B cell (primary cell): ENCODE measurements around the gene ABHD3. TPM values are rescaled to one million over a fixed set of nuclear protein-coding genes. Genes with fewer than 3 reads are reported as not detected.

Source experiments
- ATAC-seq: fragments of 200-7000 bp; cut with Tn5 transposase; one replicate; pipeline ENCODE4 v1.10.0; 2021; ENCODE audit warnings: low read depth, mild to moderate bottlenecking, moderate number of reproducible peaks, moderate library complexity
- CTCF ChIA-PET: fragments of 350-600 bp; sonication (Branson Sonifier 250); formaldehyde crosslinking; loops from one replicate; lab custom pipeline; 2021; ENCODE audit warnings: antibody characterized with exemption, inconsistent platforms; lab: Charles Lee
- POLR2A ChIA-PET: fragments of 350-600 bp; sonication (Branson Sonifier 250); formaldehyde crosslinking; loops from one replicate; lab custom pipeline; 2021; ENCODE audit warnings: antibody characterized with exemption; lab: Charles Lee
- DNase-seq: peaks from one replicate; pipeline ENCODE4 v3.0.0; 2013
- H2AFZ ChIP-seq: 2 replicates; pipeline ENCODE4 v1.6.1; 2012; ENCODE audit warnings: mild to moderate bottlenecking, low read depth, low read length; ENCODE audit not compliant: insufficient read depth, poor library complexity, severe bottlenecking
- H3K27ac ChIP-seq, 2 donors: 1 replicate in 1 of 2; 2 replicates in 1 of 2; pipeline ENCODE4 v1.5.1; 2012 to 2013; ENCODE audit warnings: low read length in 2 of 2, mild to moderate bottlenecking in 2 of 2, moderate library complexity in 1 of 2
- H3K27me3 ChIP-seq, 4 experiments: fragments of 200-600 bp in 1 of 4; sonication (generic) in 1 of 4; replicated peaks in 1 of 4; 1 replicate in 2 of 4; 2 replicates in 2 of 4; pipeline versions ENCODE4 v1.6.1 to v1.7.0; 2013 to 2016; ENCODE audit warnings: low read length in 3 of 4, mild to moderate bottlenecking in 2 of 4, mixed read lengths in 1 of 4, moderate library complexity in 1 of 4; ENCODE audit not compliant: insufficient read depth in 4 of 4, control insufficient read depth in 3 of 4; ENCODE audit errors: control extremely low read depth in 1 of 4
- H3K36me3 ChIP-seq, 2 experiments: replicated peaks in 1 of 2; 1 replicate in 1 of 2; 2 replicates in 1 of 2; pipeline versions ENCODE4 v1.6.1 to v1.7.1; 2013; ENCODE audit warnings: low read length in 1 of 2; ENCODE audit not compliant: insufficient read depth in 2 of 2, control insufficient read depth in 1 of 2; ENCODE audit errors: control extremely low read depth in 1 of 2, extremely low read depth in 1 of 2
- H3K4me1 ChIP-seq, 2 donors: fragments of 200-600 bp in 1 of 2; sonication (generic) in 1 of 2; 1 replicate in 1 of 2; 2 replicates in 1 of 2; pipeline versions ENCODE4 v1.5.1 to v1.6.1; 2013 to 2017; ENCODE audit warnings: low read length in 2 of 2; ENCODE audit not compliant: control insufficient read depth in 2 of 2, insufficient read depth in 2 of 2
- H3K4me2 ChIP-seq: replicated peaks from 2 replicates; pipeline ENCODE3; 2012; ENCODE audit warnings: mild to moderate bottlenecking, low read depth, low read length; ENCODE audit not compliant: poor library complexity, severe bottlenecking
- H3K4me3 ChIP-seq, 5 experiments: fragments of 200-600 bp in 1 of 5; sonication (generic) in 1 of 5; 1 replicate in 3 of 5; 2 replicates in 2 of 5; pipeline versions ENCODE4 v1.5.1 to v1.7.0; 2011 to 2016; ENCODE audit warnings: low read length in 4 of 5, mild to moderate bottlenecking in 4 of 5, low read depth in 2 of 5, control low read depth in 1 of 5, moderate library complexity in 1 of 5; ENCODE audit not compliant: insufficient read depth in 1 of 5; ENCODE audit errors: control extremely low read depth in 1 of 5, extremely low read depth in 1 of 5
- H3K79me2 ChIP-seq: fragments of 200-600 bp; sonication (generic); one replicate; pipeline ENCODE4 v1.6.0; 2016; ENCODE audit warnings: low read length; ENCODE audit not compliant: control insufficient read depth, insufficient read depth
- H3K9ac ChIP-seq: fragments of 200-600 bp; sonication (generic); 2 replicates; pipeline ENCODE4 v1.6.1; 2017; ENCODE audit warnings: mild to moderate bottlenecking, low read length, moderate library complexity
- H3K9me3 ChIP-seq, 3 donors: one replicate each; pipeline versions ENCODE4 v1.6.1 to v1.7.1; 2013; ENCODE audit warnings: low read length in 2 of 3; ENCODE audit not compliant: control insufficient read depth in 2 of 3, insufficient read depth in 1 of 3; ENCODE audit errors: control extremely low read depth in 1 of 3
- H4K20me1 ChIP-seq: 2 replicates; pipeline ENCODE4 v1.6.0; 2012; ENCODE audit warnings: mild to moderate bottlenecking, low read length; ENCODE audit not compliant: insufficient read depth, control insufficient read depth, poor library complexity, severe bottlenecking
- H3K27ac Mint-ChIP-seq: one replicate; pipeline ENCODE4 v1.8.0; 2021; ENCODE audit warnings: mixed read lengths
- H3K27me3 Mint-ChIP-seq: one replicate; pipeline ENCODE4 v1.8.0; 2021; ENCODE audit warnings: mixed read lengths
- H3K4me1 Mint-ChIP-seq: one replicate; pipeline ENCODE4 v1.8.0; 2021; ENCODE audit warnings: mixed read lengths
- H3K4me3 Mint-ChIP-seq: one replicate; pipeline ENCODE4 v1.8.0; 2021; ENCODE audit warnings: mixed read lengths
- H3K9me3 Mint-ChIP-seq: one replicate; pipeline ENCODE4 v1.8.0; 2022; ENCODE audit warnings: mixed read lengths; ENCODE audit not compliant: insufficient read depth
- CTCF ChIP-seq: fragments of 200-600 bp; IDR thresholded peaks from one replicate; pipeline ENCODE4 v1.8.0; 2022; ENCODE audit warnings: antibody characterized with exemption, mild to moderate bottlenecking
- EZH2 ChIP-seq: IDR thresholded peaks from 2 replicates; pipeline ENCODE4 v1.6.1; 2012; ENCODE audit warnings: borderline replicate concordance, low read depth, mild to moderate bottlenecking, moderate library complexity, low read length; ENCODE audit not compliant: insufficient read depth, poor library complexity, severe bottlenecking
- whole genome bisulfite sequencing: methylation state at CpG from one replicate; pipeline ENCODE4 v1.1.5; 2013; ENCODE audit warnings: missing lambda C conversion rate; ENCODE audit not compliant: insufficient coverage; 5-methylcytosine and 5-hydroxymethylcytosine counted together
- intact Hi-C: fragments of 100-400 bp; cut with micrococcal nuclease; formaldehyde crosslinking; loops from one replicate; pipeline ENCODE4 v1.10.0; 2022
- polyA plus RNA-seq: library from polyadenylated mRNA; depleted of rRNA; stranded (reverse); fragments of >200 nt; gene quantifications from 2 replicates; pipeline ENCODE4 v1.2.3, GENCODE V29; 2012
- total RNA-seq, 2 donors: library from RNA; stranded (reverse); fragments of 120-200 nt in 1 of 2; gene quantifications; 1 replicate in 1 of 2; 2 replicates in 1 of 2; pipeline versions ENCODE4 v1.2.3 to v1.2.4, GENCODE V29; 2013 to 2022

ABHD3 gene
- total and polyA plus RNA-seq, 2 donors (not counting 1 experiment from before 2014, with no cell fraction given): 24.7 to 27.6 TPM

- no peaks in the 10 kb centered on the region for H3K9me3 ChIP-seq
- H3K27ac Mint-ChIP-seq: no peak overlapping the region
- H2AFZ ChIP-seq: no peak overlapping the region
- no peaks in the 10 kb centered on the region for H3K27me3 ChIP-seq
- H3K4me1 ChIP-seq: no peaks in the 10 kb centered on the region
- no peak for ATAC-seq
- no peaks in the 10 kb centered on the region for H3K79me2 ChIP-seq
- no peak overlapping the region for H3K9ac ChIP-seq
- ChIA-PET POLR2A (no interaction called here), CTCF (no interaction called here)
- H3K4me2 ChIP-seq: no peak overlapping the region
- no peaks in the 10 kb centered on the region for H3K9me3 Mint-ChIP-seq
- no peak for DNase-seq
- no peak overlapping the region for H3K27ac ChIP-seq
- H3K27me3 Mint-ChIP-seq: no peaks in the 10 kb centered on the region
- TF ChIP-seq EZH2: no peak
- no peak for TF ChIP-seq CTCF
- WGBS: no CpG with 5 or more reads among the region's 2 CpGs
- H3K36me3 ChIP-seq: peaks cover 0 to 8% of the 10 kb centered on the region in 2 experiments
- H3K4me3 Mint-ChIP-seq: no peak overlapping the region
- no peaks in the 10 kb centered on the region for H3K4me1 Mint-ChIP-seq
- intact Hi-C loops: no loop called here
- H3K4me3 ChIP-seq: no peak overlapping the region
- no peaks in the 10 kb centered on the region for H4K20me1 ChIP-seq
Observed at GRCh38 chr18:21664069-21664468, 40.5 kb downstream of the ABHD3 start.

GRCh38 chr18:21663578-21663977 is 41.0 kb downstream of the ABHD3 start:
- Histone ChIP-seq H3K79me2 (no peaks in the 10 kb centered on the region), H4K20me1 (no peaks in the 10 kb centered on the region), H3K4me2 (no peak overlapping the region), H3K9ac (no peak overlapping the region), H3K4me3 (no peak overlapping the region), H2AFZ (no peak overlapping the region), H3K36me3 (peaks cover 0 to 8% of the 10 kb centered on the region in 2 experiments), H3K27ac (no peak overlapping the region), H3K9me3 (no peaks in the 10 kb centered on the region), H3K4me1 (no peaks in the 10 kb centered on the region), H3K27me3 (no peaks in the 10 kb centered on the region)
- Mint-ChIP-seq H3K27me3 (no peaks in the 10 kb centered on the region), H3K4me3 (no peak overlapping the region), H3K9me3 (no peaks in the 10 kb centered on the region), H3K27ac (no peak overlapping the region), H3K4me1 (no peaks in the 10 kb centered on the region)
- CTCF ChIA-PET: no interaction called here
- ATAC-seq (no peak), DNase-seq (no peak)
- intact Hi-C loops: no loop called here
- TF ChIP-seq CTCF (no peak), EZH2 (no peak)
- POLR2A ChIA-PET: no interaction called here
- 93% methylated on average over 3 of the region's 7 CpGs for WGBS
